SK-N-SH (cell line): ENCODE results near the gene PIGV. TPM values are rescaled to one million over a fixed set of nuclear protein-coding genes. Genes with fewer than 3 reads are reported as not detected.

Experiments used
- CTCF ChIA-PET: fragments of 300-600, 350-600 bp; formaldehyde crosslinking; extraction: SDS; loops from one replicate; lab custom pipeline; 2021; lab: Yijun Ruan, JAX
- POLR2A ChIA-PET: fragments of 350-600 bp; sonication (Branson Sonifier 250); formaldehyde crosslinking; extraction: SDS; loops from one replicate; lab custom pipeline; 2020; ENCODE audit warnings: antibody characterized with exemption, inconsistent platforms; lab: Yijun Ruan, JAX
- DNase-seq: peaks from one replicate; pipeline ENCODE4 v3.0.0; 2012
- H2AFZ ChIP-seq: fragments of 200-600 bp; sonication (generic); 2 replicates; pipeline ENCODE4 v1.8.1; 2016; ENCODE audit warnings: antibody characterized with exemption, mild to moderate bottlenecking, low read depth
- H3F3A ChIP-seq: fragments of 200-600 bp; sonication (generic); replicated peaks from 2 replicates; pipeline ENCODE3; 2016; ENCODE audit warnings: antibody characterized with exemption, mild to moderate bottlenecking; ENCODE audit not compliant: insufficient read depth
- H3K27ac ChIP-seq, 2 experiments: fragments of 200-500 bp in 1 of 2; fragments of 200-600 bp in 1 of 2; sonication (Bioruptor generic) in 1 of 2; sonication (generic), shearing (Covaris generic) in 1 of 2; 2 replicates each; pipeline versions ENCODE4 v1.5.1 to v1.6.1; 2014 to 2016; ENCODE audit warnings: low read depth in 2 of 2, inconsistent platforms in 1 of 2, low read length in 1 of 2, mild to moderate bottlenecking in 1 of 2, mixed read lengths in 1 of 2
- H3K27me3 ChIP-seq: fragments of 200-600 bp; sonication (generic), shearing (Covaris generic); 2 replicates; pipeline ENCODE4 v1.6.1; 2016; ENCODE audit warnings: mixed run types; ENCODE audit not compliant: insufficient read depth
- H3K36me3 ChIP-seq, 2 experiments: fragments of 200-500 bp in 1 of 2; fragments of 200-600 bp in 1 of 2; sonication (Bioruptor generic) in 1 of 2; sonication (generic) in 1 of 2; replicated peaks in 1 of 2; 2 replicates each; pipeline versions ENCODE3 to v1.5.1; 2014 to 2016; ENCODE audit warnings: low read length in 1 of 2, mild to moderate bottlenecking in 1 of 2; ENCODE audit not compliant: insufficient read depth in 2 of 2, control insufficient read depth in 1 of 2
- H3K4me1 ChIP-seq, 2 experiments: fragments of 200-500 bp in 1 of 2; fragments of 200-600 bp in 1 of 2; sonication (Bioruptor generic) in 1 of 2; sonication (generic), shearing (Covaris generic) in 1 of 2; 2 replicates each; pipeline versions ENCODE4 v1.5.1 to v1.6.1; 2014 to 2016; ENCODE audit warnings: low read depth in 1 of 2, low read length in 1 of 2, mixed run types in 1 of 2; ENCODE audit not compliant: insufficient read depth in 2 of 2, control insufficient read depth in 1 of 2
- H3K4me2 ChIP-seq: fragments of 200-600 bp; sonication (generic), shearing (Covaris generic); 2 replicates; pipeline ENCODE4 v1.6.1; 2017; ENCODE audit warnings: mixed run types
- H3K4me3 ChIP-seq, 2 experiments: fragments of 200-500 bp in 1 of 2; fragments of 200-600 bp in 1 of 2; sonication (Bioruptor generic) in 1 of 2; sonication (generic), shearing (Covaris generic) in 1 of 2; 2 replicates each; pipeline versions ENCODE4 v1.5.1 to v1.8.1; 2014 to 2016; ENCODE audit warnings: low read depth in 2 of 2, inconsistent platforms in 1 of 2, low read length in 1 of 2, mild to moderate bottlenecking in 1 of 2, mixed read lengths in 1 of 2, moderate library complexity in 1 of 2
- H3K79me2 ChIP-seq: fragments of 200-600 bp; sonication (generic); 2 replicates; pipeline ENCODE4 v1.8.1; 2017; ENCODE audit warnings: mild to moderate bottlenecking; ENCODE audit not compliant: insufficient read depth
- H3K9ac ChIP-seq: fragments of 200-600 bp; sonication (generic); 2 replicates; pipeline ENCODE4 v1.6.1; 2017; ENCODE audit warnings: mixed run types
- H3K9me2 ChIP-seq: fragments of 200-600 bp; sonication (generic); 2 replicates; pipeline ENCODE4 v1.6.1; 2017; ENCODE audit warnings: mixed run types
- H3K9me3 ChIP-seq: fragments of 200-600 bp; sonication (generic); 2 replicates; pipeline ENCODE4 v1.6.1; 2017; ENCODE audit warnings: mixed run types, mild to moderate bottlenecking, moderate library complexity
- H4K20me1 ChIP-seq: fragments of 200-600 bp; sonication (generic); 2 replicates; pipeline ENCODE4 v1.6.1; 2017; ENCODE audit warnings: mild to moderate bottlenecking, mixed run types; ENCODE audit not compliant: insufficient read depth
- CHD2 ChIP-seq: fragments of 150-350 bp; IDR thresholded peaks from 2 replicates; pipeline ENCODE4 v1.6.1; 2018; ENCODE audit warnings: low read length; ENCODE audit not compliant: partially characterized antibody
- FOXJ3 ChIP-seq: sonication (generic); formaldehyde crosslinking; IDR thresholded peaks from 2 replicates; pipeline ENCODE4 v1.5.1; 2020; ENCODE audit warnings: mild to moderate bottlenecking, missing genetic modification reagents
- JUND ChIP-seq: IDR thresholded peaks from 2 replicates; pipeline ENCODE4 v1.4.0; 2012
- NRF1 ChIP-seq: IDR thresholded peaks from 2 replicates; pipeline ENCODE4 v1.6.1; 2012; ENCODE audit warnings: low read depth, mild to moderate bottlenecking, low read length
- POLR2AphosphoS5 ChIP-seq: IDR thresholded peaks from 2 replicates; pipeline ENCODE4 v1.6.1; 2012; ENCODE audit warnings: low read depth, low read length
- RAD21 ChIP-seq: IDR thresholded peaks from 2 replicates; pipeline ENCODE4 v1.6.1; 2012; ENCODE audit warnings: mild to moderate bottlenecking, low read length
- RCOR1 ChIP-seq: fragments of 150-350 bp; IDR thresholded peaks from 2 replicates; pipeline ENCODE4 v1.6.1; 2017; ENCODE audit warnings: antibody characterized with exemption, low read length
- SIN3A ChIP-seq: IDR thresholded peaks from 2 replicates; pipeline ENCODE4 v1.6.1; 2012; ENCODE audit warnings: low read depth, mild to moderate bottlenecking, low read length, moderate library complexity, borderline replicate concordance
- WGBS: methylation state at CpG from one replicate; pipeline ENCODE4 v1.1.6; 2017; ENCODE audit warnings: low lambda C conversion rate; 5-methylcytosine and 5-hydroxymethylcytosine counted together
- polyA plus RNA-seq, 3 experiments: library from polyadenylated mRNA; depleted of rRNA; stranded (reverse); fragments of >200 nt; gene quantifications; 2 replicates each; pipeline ENCODE4 v1.2.3, GENCODE V29; 2012
- TF ChIP-seq, protein P1 (sequence below): IDR thresholded peaks from 2 replicates; pipeline ENCODE4 v1.6.1; 2012; ENCODE audit warnings: mild to moderate bottlenecking, low read depth, low read length, moderate library complexity
- TF ChIP-seq, protein P2 (sequence below): IDR thresholded peaks from 2 replicates; pipeline ENCODE4 v1.4.0; 2012; ENCODE audit warnings: low read depth, borderline replicate concordance
- TF ChIP-seq, protein P3 (sequence below): IDR thresholded peaks from 2 replicates; pipeline ENCODE4 v1.4.0; 2012; ENCODE audit warnings: low read depth
- TF ChIP-seq, protein P4 (sequence below): fragments of 150-350 bp; IDR thresholded peaks from 2 replicates; pipeline ENCODE4 v1.6.1; 2017; ENCODE audit warnings: antibody characterized with exemption, low read length, low read depth, borderline replicate concordance

The PIGV gene
- polyA plus RNA-seq, 1 of the 3 experiments (the other 2 are of a cell fraction), result 16.5 TPM

DNA sequence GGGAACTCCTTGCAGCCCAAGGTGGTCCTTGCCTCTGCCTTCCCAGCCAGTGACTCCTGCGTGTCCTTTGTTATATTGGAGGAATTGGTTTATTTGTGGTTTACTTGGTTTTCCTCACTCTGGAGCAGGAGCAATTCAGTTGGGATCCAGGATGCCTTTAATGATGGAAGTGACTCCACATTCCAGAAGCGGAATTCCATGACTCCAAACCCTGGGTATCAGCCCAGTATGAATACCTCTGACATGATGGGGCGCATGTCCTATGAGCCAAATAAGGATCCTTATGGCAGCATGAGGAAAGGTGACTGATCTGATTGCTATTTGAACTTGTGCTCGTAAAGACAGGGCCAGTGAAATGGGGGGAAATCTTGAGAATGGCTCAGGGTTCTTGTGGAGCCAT is 15.1 kb upstream of the PIGV start (continued):
- TF ChIP-seq FOXJ3 (CRISPR knock-in tag) (no peak), JUND (peak; percentile 88), SIN3A (0 out of 2 replicates have a peak, but pooled peaks have one; percentile 18), RAD21 (no peak)
- TF ChIP-seq, protein P1, sequence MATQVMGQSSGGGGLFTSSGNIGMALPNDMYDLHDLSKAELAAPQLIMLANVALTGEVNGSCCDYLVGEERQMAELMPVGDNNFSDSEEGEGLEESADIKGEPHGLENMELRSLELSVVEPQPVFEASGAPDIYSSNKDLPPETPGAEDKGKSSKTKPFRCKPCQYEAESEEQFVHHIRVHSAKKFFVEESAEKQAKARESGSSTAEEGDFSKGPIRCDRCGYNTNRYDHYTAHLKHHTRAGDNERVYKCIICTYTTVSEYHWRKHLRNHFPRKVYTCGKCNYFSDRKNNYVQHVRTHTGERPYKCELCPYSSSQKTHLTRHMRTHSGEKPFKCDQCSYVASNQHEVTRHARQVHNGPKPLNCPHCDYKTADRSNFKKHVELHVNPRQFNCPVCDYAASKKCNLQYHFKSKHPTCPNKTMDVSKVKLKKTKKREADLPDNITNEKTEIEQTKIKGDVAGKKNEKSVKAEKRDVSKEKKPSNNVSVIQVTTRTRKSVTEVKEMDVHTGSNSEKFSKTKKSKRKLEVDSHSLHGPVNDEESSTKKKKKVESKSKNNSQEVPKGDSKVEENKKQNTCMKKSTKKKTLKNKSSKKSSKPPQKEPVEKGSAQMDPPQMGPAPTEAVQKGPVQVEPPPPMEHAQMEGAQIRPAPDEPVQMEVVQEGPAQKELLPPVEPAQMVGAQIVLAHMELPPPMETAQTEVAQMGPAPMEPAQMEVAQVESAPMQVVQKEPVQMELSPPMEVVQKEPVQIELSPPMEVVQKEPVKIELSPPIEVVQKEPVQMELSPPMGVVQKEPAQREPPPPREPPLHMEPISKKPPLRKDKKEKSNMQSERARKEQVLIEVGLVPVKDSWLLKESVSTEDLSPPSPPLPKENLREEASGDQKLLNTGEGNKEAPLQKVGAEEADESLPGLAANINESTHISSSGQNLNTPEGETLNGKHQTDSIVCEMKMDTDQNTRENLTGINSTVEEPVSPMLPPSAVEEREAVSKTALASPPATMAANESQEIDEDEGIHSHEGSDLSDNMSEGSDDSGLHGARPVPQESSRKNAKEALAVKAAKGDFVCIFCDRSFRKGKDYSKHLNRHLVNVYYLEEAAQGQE, result peak; percentile 64; the same call in 1 of the 2 replicates
- TF ChIP-seq, all 33 proteins: peak for 14

DNA sequence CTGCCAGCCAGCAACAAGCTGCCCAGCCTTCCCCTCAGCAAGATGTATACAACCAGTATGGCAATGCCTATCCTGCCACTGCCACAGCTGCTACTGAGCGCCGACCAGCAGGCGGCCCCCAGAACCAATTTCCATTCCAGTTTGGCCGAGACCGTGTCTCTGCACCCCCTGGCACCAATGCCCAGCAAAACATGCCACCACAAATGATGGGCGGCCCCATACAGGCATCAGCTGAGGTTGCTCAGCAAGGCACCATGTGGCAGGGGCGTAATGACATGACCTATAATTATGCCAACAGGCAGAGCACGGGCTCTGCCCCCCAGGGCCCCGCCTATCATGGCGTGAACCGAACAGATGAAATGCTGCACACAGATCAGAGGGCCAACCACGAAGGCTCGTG is 13.3 kb upstream of the PIGV start:
- Histone ChIP-seq H3K4me3 (no peak overlapping the region), H3K9ac (no peak overlapping the region), H3K27me3 (no peaks in the 10 kb centered on the region), H3K9me3 (no peaks in the 10 kb centered on the region), H3K4me1 (peaks cover 7 to 27% of the 10 kb centered on the region in 2 experiments; a peak in 3 of 4 replicates), H3K36me3 (peaks cover 68 to 69% of the 10 kb centered on the region in 2 experiments), H3K9me2 (no peaks in the 10 kb centered on the region), H3K79me2 (peaks cover 66% of the 10 kb centered on the region), H3K27ac (peak overlapping the region in 1 of 2 experiments; percentile 96; a peak in 1 of 4 replicates), H3K4me2 (no peak overlapping the region), H2AFZ (no peak overlapping the region), H3F3A (peaks cover 39% of the 10 kb centered on the region), H4K20me1 (peaks cover 18% of the 10 kb centered on the region)
- POLR2A ChIA-PET, result no interaction called here
- CTCF ChIA-PET, result no interaction called here
- no peak for DNase-seq
- TF ChIP-seq, protein P2, sequence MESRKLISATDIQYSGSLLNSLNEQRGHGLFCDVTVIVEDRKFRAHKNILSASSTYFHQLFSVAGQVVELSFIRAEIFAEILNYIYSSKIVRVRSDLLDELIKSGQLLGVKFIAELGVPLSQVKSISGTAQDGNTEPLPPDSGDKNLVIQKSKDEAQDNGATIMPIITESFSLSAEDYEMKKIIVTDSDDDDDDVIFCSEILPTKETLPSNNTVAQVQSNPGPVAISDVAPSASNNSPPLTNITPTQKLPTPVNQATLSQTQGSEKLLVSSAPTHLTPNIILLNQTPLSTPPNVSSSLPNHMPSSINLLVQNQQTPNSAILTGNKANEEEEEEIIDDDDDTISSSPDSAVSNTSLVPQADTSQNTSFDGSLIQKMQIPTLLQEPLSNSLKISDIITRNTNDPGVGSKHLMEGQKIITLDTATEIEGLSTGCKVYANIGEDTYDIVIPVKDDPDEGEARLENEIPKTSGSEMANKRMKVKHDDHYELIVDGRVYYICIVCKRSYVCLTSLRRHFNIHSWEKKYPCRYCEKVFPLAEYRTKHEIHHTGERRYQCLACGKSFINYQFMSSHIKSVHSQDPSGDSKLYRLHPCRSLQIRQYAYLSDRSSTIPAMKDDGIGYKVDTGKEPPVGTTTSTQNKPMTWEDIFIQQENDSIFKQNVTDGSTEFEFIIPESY, result no peak
- no peak for TF ChIP-seq RCOR1
- no peak for TF ChIP-seq POLR2AphosphoS5
- TF ChIP-seq FOXJ3 (CRISPR knock-in tag), result no peak
- no peak for TF ChIP-seq NRF1
- TF ChIP-seq, protein P3, sequence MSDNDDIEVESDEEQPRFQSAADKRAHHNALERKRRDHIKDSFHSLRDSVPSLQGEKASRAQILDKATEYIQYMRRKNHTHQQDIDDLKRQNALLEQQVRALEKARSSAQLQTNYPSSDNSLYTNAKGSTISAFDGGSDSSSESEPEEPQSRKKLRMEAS, result no peak
- TF ChIP-seq CHD2, result no peak
- TF ChIP-seq, protein P4, sequence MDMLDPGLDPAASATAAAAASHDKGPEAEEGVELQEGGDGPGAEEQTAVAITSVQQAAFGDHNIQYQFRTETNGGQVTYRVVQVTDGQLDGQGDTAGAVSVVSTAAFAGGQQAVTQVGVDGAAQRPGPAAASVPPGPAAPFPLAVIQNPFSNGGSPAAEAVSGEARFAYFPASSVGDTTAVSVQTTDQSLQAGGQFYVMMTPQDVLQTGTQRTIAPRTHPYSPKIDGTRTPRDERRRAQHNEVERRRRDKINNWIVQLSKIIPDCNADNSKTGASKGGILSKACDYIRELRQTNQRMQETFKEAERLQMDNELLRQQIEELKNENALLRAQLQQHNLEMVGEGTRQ, result no peak
- 98% methylated on average over 7 of the region's 13 CpGs for WGBS
